Measurements from ENCODE around the gene FAHD2A.
"Not testable (repeated sequence)": the region's sequence is repeated elsewhere in the genome, so short reads cannot be mapped to it uniquely, and the experiment has no call there.

The FAHD2A gene, protein sequence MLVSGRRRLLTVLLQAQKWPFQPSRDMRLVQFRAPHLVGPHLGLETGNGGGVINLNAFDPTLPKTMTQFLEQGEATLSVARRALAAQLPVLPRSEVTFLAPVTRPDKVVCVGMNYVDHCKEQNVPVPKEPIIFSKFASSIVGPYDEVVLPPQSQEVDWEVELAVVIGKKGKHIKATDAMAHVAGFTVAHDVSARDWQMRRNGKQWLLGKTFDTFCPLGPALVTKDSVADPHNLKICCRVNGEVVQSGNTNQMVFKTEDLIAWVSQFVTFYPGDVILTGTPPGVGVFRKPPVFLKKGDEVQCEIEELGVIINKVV

DNA sequence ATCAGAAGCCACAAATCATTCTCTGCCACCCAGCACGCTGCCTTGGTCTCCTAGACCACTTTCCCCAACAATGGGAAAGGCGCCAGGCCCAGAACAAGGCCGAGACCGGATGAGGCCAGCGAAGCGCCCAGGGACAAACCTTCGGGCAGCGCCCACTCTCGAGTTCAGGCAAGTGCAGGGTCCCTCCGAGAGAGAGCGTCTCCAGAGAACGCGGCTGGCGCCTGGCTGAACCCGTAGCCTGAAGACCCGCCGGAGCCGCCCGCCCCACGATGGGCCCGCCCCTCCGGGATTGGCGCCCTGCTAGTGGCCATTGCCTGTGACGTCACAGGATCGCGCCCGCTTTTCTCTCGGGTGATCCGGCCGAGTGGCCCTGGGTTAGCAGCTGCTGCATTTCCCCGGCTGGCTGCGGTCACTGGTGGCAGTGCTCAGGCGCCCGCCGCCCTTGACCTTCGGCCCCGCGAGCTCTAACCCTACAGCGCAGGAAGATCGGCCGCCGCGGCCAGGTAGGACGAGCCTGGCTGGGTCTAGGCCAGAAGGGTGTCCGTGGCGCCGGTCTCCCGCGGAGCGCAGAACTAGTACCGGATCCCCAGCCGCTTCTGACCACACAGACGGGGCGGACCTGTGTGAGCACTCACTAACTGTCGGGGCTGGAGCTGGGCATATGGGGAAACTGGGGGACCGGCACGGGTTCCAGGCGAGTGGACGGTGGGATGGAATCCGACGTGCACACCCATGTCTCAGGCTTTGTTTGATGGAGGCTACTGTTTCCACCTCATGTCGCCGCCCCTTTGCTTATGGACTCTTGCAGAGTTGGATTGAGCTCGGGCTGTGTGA, at the start of gene FAHD2A:
Gene FAHD2A (plus strand): TSS at position 339 of the 834 bp plus-strand sequence. CDS start 2,851 bp downstream, outside the sequence.
- Mint-ChIP-seq H3K36me3 (peaks cover 2% of the 10 kb centered on the region), H3K4me1 (peaks cover 20% of the 10 kb centered on the region), H3K9me3 (no peaks in the 10 kb centered on the region), H3K27me3 (peaks cover 3% of the 10 kb centered on the region), H3K27ac (peak within 1 kb of the TSS; percentile 94), H3K4me3 (peak within 1 kb of the TSS; percentile 97)
- CTCF ChIA-PET: interaction anchor here (0.9 to 3.1 kb wide), 7 partner anchors 10 to 327 kb away, joined by 3 to 20 read pairs (median 6); no protein-coding TSS in a partner anchor
- peak; percentile 99 for DNase-seq

DNA sequence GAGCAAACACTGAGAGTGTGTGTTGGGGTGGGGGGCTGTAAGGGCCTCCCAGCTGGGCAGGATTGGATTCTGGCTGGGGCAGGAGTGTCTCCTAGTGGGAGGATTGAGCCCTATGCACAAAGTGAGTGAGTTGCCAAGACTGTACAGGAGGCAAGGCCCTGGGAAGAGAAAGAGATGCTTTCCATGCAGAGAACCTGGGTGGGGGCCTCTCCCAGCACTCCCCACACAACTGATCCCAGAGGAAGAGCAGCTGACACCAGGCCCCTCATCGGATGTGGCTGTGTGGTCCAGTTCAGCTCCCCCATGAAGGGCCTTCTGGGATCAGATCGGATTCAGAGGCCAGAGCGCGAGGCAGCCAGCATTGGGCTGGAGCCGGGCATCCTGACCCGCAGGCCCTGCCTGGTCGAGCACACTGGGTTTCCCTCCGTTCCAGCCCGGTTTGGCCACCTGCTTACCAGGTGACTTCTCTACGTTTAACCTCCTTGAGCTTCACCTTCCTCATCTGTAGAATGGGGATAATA, 49.4 kb upstream of the FAHD2A start:
- H3K4me3 Mint-ChIP-seq: no peak overlapping the region
- CTCF ChIA-PET: interaction anchor here (1.1 kb wide), 1 partner anchor 9 kb away, joined by 4 read pairs; no protein-coding TSS in a partner anchor
- no peaks in the 10 kb centered on the region for H3K4me1 Mint-ChIP-seq
- peaks cover 33% of the 10 kb centered on the region for H3K27me3 Mint-ChIP-seq
- H3K9me3 Mint-ChIP-seq: peaks cover 2% of the 10 kb centered on the region
- no peaks in the 10 kb centered on the region for H3K36me3 Mint-ChIP-seq
- H3K27ac Mint-ChIP-seq: no peak overlapping the region
- no peak for DNase-seq

DNA sequence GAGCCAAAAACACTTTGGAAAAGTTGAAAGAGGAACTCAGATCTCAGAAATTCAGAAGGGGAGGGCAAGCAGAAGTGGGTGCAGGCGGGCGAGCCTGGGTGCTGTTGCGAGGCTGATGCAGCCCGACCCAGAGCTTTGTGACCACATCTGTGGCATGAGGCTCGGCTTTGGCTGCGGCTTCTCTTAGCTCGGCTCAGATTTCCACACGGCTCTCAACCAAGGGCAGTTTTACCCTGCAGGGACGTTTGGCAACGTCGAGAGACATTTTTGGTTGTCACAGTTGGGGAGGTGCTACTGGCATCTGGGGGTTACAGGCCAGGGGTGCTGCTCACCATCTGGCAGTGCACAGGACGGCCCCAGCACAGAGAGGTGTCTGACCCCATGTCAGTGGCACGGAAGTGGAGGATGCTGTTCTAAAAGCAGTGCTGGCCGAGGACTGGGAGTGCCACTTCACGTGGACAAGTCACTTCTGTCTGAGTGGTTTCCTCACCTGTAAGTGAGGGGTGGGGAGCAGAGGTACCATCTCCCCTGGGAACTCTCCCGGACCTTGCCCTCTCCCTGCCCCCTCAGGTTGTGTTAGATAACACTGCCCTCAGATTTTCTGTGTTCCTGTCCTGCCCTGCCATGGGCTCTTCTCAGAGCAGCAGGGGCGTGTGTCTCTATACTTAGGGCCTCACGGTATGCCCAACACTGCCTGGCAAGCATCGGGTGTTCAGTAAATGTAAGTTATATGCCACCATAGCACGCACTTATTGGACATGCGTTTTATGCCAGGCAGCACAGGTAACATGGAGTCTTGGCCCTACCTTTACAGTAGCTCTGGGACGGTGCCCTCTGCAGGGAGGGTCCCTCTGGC, 48.7 kb upstream of the FAHD2A start:
- no peaks in the 10 kb centered on the region for H3K4me1 Mint-ChIP-seq
- no peak overlapping the region for H3K27ac Mint-ChIP-seq
- H3K9me3 Mint-ChIP-seq: peaks cover 2% of the 10 kb centered on the region
- CTCF ChIA-PET: interaction anchor here (1.1 to 1.3 kb wide), 2 partner anchors 9 kb away, joined by 3 to 4 read pairs; no protein-coding TSS in a partner anchor
- DNase-seq: peak; percentile 13
- H3K4me3 Mint-ChIP-seq: no peak overlapping the region
- H3K36me3 Mint-ChIP-seq: no peaks in the 10 kb centered on the region
- peaks cover 29% of the 10 kb centered on the region for H3K27me3 Mint-ChIP-seq

DNA sequence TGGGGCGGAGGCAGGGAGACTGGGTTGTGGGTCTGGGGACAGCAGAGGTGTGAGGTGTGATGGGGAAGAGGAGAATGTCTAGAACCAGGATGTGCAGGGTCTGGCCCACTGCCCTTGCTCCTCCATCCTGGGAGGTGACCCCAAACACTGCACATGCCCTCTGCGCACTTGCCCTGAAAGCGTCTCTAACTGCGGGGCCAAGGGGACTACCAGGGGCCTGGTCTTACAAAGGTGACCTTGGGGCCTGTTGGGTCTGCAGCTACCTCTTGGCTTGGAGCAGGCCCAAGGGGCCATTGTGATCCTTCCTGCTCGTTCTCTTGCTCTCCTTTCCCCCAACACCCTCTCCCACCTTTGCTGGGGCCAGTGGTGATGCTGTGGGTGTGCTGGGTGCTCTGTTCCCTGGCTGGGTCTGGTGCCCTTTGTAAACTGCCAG, 48.0 kb upstream of the FAHD2A start:
- peak; percentile 17 for DNase-seq
- Mint-ChIP-seq H3K9me3 (peaks cover 2% of the 10 kb centered on the region), H3K36me3 (no peaks in the 10 kb centered on the region), H3K4me3 (no peak overlapping the region), H3K4me1 (no peaks in the 10 kb centered on the region), H3K27me3 (peaks cover 23% of the 10 kb centered on the region), H3K27ac (no peak overlapping the region)
- CTCF ChIA-PET: interaction anchor here (1.3 kb wide), 1 partner anchor 9 kb away, joined by 3 read pairs; no protein-coding TSS in a partner anchor

DNA sequence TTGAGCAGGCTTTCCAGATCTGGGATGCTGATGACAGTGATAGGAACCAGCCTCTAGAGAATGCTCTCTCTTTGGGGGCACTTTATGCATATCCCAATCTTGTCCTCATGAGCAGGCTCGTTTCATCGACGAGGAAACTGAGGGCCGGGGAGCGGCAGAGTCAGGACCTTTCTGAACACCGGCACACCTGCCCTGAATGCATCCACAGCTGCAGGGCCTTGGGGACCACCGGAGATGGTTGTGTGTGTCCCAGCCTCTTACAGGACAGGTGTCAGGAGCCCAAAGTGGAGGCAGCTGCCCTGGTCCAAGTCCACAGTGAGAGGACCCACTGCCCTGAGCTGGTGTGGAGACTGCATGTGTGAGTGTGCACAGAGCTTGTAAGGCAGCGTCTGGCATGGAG, 47.6 kb upstream of the FAHD2A start:
- Mint-ChIP-seq H3K4me3 (no peak overlapping the region), H3K36me3 (no peaks in the 10 kb centered on the region), H3K9me3 (peaks cover 2% of the 10 kb centered on the region), H3K27ac (no peak overlapping the region), H3K27me3 (peaks cover 21% of the 10 kb centered on the region), H3K4me1 (no peaks in the 10 kb centered on the region)
- DNase-seq: no peak
- CTCF ChIA-PET: interaction anchor here (1.3 kb wide), 1 partner anchor 10 kb away, joined by 3 read pairs; no protein-coding TSS in a partner anchor

DNA sequence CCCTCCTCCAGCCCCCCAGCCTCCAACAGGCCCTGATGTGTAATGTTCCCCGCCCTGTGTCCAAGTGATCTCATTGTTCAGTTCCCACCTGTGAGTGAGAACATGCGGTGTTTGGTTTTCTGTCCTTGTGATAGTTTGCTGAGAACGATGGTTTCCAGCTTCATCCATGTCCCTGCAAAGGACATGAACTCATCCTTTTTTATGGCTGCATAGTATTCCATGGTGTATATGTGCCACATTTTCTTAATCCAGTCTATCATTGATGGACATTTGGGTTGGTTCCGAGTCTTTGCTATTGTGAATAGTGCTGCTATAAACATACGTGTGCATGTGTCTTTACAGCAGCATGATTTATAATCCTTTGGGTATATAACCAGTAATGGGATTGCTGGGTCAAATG, 47.0 kb upstream of the FAHD2A start:
- CTCF ChIA-PET: interaction anchor here (1.3 kb wide), 1 partner anchor 10 kb away, joined by 3 read pairs; no protein-coding TSS in a partner anchor
- not testable (repeated sequence) for H3K4me1 Mint-ChIP-seq, DNase-seq, H3K27ac Mint-ChIP-seq, H3K36me3 Mint-ChIP-seq, H3K9me3 Mint-ChIP-seq, H3K4me3 Mint-ChIP-seq
- H3K27me3 Mint-ChIP-seq: peaks cover 15% of the 10 kb centered on the region

DNA sequence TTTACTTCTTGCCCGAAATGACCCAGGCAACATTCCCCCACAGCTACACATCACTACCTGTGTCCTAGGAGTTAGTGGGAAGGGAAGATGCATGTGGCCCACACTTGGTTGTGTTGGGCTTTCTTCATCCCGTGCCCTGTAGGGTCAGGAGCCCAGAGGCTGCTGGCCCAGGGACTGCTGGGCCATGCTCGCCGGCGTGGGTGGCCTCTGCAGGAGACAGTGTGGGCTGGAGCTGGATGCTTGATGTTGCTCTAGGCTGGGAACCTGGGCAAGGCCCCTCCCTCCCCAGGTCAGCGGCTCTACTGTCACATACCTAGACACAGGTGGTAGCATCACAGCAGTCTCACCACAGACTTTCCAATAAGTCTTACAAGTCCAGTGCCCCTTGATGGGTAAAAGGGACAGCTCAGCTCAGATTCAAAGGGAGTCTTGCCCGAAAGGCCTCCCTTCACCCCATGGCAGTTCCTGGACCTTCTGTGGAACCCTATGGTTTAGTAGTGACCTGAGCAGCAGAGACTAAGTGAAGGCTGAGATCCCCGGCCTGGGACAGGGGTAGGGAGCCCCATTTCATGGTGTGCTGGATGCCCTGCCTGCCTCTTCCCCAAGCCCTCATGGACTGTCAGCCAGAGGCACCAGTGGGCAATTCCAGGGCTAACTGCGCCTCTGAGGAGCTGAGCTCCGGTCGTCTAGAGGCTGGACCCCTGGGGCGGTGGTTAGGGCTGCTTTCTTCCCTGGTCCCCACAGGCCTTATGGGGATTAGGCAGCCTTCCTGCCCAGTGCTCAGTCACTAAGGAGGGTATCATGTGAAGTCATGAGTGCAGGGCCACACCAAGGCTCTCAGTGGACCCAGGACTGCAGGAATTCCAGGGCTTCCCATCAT, 45.4 kb upstream of the FAHD2A start:
- Mint-ChIP-seq H3K4me1 (no peaks in the 10 kb centered on the region), H3K27ac (no peak overlapping the region), H3K36me3 (no peaks in the 10 kb centered on the region)

DNA sequence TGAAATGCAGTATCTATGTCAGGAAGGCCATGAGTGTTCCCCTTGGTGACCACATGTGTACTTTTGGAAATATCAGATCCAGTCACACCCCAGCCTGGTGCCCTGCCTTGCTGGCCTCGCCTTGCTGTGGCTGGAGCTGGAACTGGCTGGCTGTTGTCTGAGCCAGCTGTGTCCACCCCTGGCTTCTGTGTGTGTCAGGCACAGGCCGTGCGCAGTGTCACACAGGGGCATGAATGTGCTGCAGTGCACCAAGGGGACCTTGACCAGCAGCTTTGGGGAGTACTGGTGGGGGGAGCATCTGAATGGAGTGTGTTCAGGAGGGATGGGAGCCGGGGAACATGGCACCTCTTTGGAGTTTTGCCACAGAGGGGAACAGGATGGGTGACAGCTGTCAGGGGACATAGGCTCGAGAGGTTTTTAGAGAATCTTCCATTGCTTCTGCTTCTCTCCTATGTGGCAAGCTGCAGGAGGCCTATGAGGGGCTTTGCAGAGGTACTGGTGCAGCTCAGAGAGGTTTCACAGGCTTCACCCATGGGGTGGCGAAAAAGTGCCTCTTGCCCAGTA, 44.7 kb upstream of the FAHD2A start:
- Mint-ChIP-seq H3K4me3 (no peak overlapping the region), H3K4me1 (no peaks in the 10 kb centered on the region), H3K9me3 (peaks cover 2% of the 10 kb centered on the region), H3K27me3 (peaks cover 15% of the 10 kb centered on the region), H3K36me3 (no peaks in the 10 kb centered on the region), H3K27ac (no peak overlapping the region)
- CTCF ChIA-PET: no interaction called here
- DNase-seq: peak; percentile 13

More for the DNA sequence above, 45.4 kb upstream of the FAHD2A start:
- CTCF ChIA-PET: no interaction called here
- Mint-ChIP-seq H3K27me3 (peaks cover 15% of the 10 kb centered on the region), H3K4me3 (no peak overlapping the region), H3K9me3 (peaks cover 2% of the 10 kb centered on the region)
- peak; percentile 4 for DNase-seq

DNA sequence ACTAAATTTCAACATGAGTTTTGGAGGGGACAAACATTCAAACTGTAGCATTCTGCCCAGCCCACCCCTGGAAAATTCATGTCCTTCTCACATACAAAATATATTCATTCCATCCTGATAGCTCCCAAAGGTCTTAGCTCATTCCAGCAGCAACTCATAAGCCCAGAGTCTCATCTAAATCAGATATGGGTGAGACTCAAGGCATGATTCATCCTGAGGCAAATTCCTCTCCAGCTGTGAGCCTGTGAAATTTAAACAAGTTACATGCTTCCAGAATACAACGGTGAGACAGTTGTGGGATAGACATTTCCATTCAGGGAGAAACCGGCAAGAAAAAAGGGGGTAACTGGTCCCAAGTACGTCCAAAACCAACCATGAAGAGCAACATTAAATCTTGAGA, 43.5 kb upstream of the FAHD2A start:
- CTCF ChIA-PET: interaction anchor here (1.3 kb wide), 1 partner anchor 30 kb away, joined by 3 read pairs; no protein-coding TSS in a partner anchor
- no peak overlapping the region for H3K4me3 Mint-ChIP-seq
- H3K9me3 Mint-ChIP-seq: peaks cover 2% of the 10 kb centered on the region
- no peak for DNase-seq
- no peaks in the 10 kb centered on the region for H3K36me3 Mint-ChIP-seq
- peaks cover 15% of the 10 kb centered on the region for H3K27me3 Mint-ChIP-seq
- no peak overlapping the region for H3K27ac Mint-ChIP-seq
- H3K4me1 Mint-ChIP-seq: no peaks in the 10 kb centered on the region

DNA sequence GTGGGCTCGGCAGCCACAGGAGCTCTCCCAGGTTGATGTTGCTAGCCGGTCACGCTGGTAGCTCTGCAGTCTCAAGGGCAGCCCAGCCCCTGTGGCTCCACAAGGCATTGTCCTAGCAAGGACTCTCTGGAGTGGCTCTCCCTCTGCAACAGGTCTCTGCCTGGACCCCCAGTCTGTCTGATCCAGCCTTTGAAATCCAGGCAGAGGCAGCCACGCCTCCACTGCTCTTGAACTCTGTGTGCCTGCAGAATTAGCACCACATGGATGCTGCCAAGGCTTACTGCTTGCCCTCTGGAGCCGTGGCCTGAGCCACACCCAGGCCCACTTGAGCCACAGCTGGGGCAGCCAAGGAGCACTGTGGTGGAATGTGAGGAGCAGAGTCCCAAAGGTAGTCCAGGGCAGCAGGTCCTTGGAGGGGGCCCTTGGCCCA, 43.0 kb upstream of the FAHD2A start:
- no peaks in the 10 kb centered on the region for H3K36me3 Mint-ChIP-seq
- H3K4me1 Mint-ChIP-seq: no peaks in the 10 kb centered on the region
- DNase-seq: peak; percentile 4
- CTCF ChIA-PET: interaction anchor here (1.3 kb wide), 1 partner anchor 30 kb away, joined by 3 read pairs; no protein-coding TSS in a partner anchor
- peaks cover 15% of the 10 kb centered on the region for H3K27me3 Mint-ChIP-seq
- H3K9me3 Mint-ChIP-seq: peaks cover 2% of the 10 kb centered on the region
- no peak overlapping the region for H3K27ac Mint-ChIP-seq
- no peak overlapping the region for H3K4me3 Mint-ChIP-seq

DNA sequence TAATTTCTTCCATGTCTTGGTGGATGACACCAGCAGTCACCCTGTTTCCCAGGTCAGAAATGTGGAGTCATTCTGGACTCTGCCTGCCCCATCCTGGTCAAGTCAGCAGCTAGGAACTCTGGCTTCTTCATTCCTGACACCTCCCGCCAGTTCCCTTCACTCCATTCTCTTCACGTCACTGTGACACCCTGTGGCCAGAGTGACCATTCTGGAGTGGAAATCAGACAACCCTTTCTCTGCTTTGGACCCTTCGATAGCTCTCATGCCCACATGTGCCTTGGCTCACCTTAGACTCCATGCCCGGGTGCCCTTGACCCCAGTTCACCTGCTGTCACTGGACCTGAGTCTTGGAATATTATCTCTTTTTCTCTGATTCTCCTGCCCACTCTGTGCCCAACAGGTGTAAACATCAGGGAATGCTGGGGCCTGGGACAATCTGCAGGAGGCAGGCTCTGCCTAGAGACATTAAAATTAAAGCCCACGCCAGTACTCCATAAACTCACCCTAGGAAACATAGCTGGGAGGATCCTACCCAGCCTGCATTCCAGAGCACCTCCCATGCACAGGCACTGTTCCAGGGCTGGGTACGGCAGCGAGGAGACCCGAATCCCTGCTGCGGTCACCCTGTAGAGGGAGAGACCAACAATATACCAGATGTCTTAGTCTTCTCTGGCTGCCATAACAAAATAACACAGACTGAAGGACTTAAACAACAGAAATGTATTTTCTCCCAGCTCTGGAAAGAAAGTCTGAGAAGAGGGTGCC, 41.1 kb upstream of the FAHD2A start:
- no peak overlapping the region for H3K4me3 Mint-ChIP-seq
- no peak overlapping the region for H3K27ac Mint-ChIP-seq
- H3K9me3 Mint-ChIP-seq: no peaks in the 10 kb centered on the region
- CTCF ChIA-PET: no interaction called here
- no peak for DNase-seq
- no peaks in the 10 kb centered on the region for H3K4me1 Mint-ChIP-seq
- H3K27me3 Mint-ChIP-seq: peaks cover 15% of the 10 kb centered on the region
- no peaks in the 10 kb centered on the region for H3K36me3 Mint-ChIP-seq

DNA sequence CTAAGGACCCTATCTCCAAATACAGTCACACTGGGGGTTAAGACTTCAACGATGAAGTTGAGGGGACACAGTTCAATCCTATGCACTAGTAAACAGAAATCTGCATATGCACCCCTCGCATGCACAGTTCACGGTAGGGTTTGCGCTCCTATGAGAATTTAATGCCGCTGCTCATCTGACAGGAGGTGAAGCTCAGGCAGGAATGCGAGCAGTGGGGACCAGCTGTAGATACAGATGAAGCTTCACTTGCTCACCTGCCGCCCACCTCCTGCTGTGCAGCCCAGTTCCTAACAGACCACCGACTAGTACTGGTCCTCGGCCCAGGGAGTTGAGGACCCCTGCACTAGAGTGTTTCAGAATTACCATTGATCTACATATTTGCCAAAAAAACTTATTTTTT, 40.0 kb upstream of the FAHD2A start:
- no peak for DNase-seq
- CTCF ChIA-PET: no interaction called here
- peaks cover 15% of the 10 kb centered on the region for H3K27me3 Mint-ChIP-seq
- no peak overlapping the region for H3K4me3 Mint-ChIP-seq
- H3K4me1 Mint-ChIP-seq: no peaks in the 10 kb centered on the region
- no peaks in the 10 kb centered on the region for H3K36me3 Mint-ChIP-seq
- no peak overlapping the region for H3K27ac Mint-ChIP-seq
- H3K9me3 Mint-ChIP-seq: no peaks in the 10 kb centered on the region
